HepG2 (cell line): ENCODE data around the gene ABHD12. TPM values are rescaled to one million over a fixed set of nuclear protein-coding genes. Genes with fewer than 3 reads are reported as not detected.

ENCODE experiments used
- CC2D1A ChIP-seq: sonication (generic); formaldehyde crosslinking; IDR thresholded peaks from 2 replicates; pipeline ENCODE4 v1.8.1; 2023; ENCODE audit warnings: mild to moderate bottlenecking, missing genetic modification reagents
- DRAP1 ChIP-seq: IDR thresholded peaks from 2 replicates; pipeline ENCODE4 v1.6.1; 2016; ENCODE audit warnings: missing genetic modification reagents, missing compliant biosample characterization
- ELK4 ChIP-seq: sonication (generic); formaldehyde crosslinking; IDR thresholded peaks from 2 replicates; pipeline ENCODE4 v1.9.0; 2021; ENCODE audit warnings: missing genetic modification reagents, borderline replicate concordance
- ESRRA ChIP-seq: sonication (generic); formaldehyde crosslinking; IDR thresholded peaks from 2 replicates; pipeline ENCODE4 v1.5.1; 2020; ENCODE audit warnings: mild to moderate bottlenecking, low read depth, missing genetic modification reagents
- FLYWCH1 ChIP-seq: sonication (generic); formaldehyde crosslinking; IDR thresholded peaks from 2 replicates; pipeline ENCODE4 v1.8.1; 2023; ENCODE audit warnings: mild to moderate bottlenecking, missing genetic modification reagents
- KAT8 ChIP-seq: IDR thresholded peaks from 2 replicates; pipeline ENCODE4 v1.6.1; 2016; ENCODE audit warnings: missing genetic modification reagents, missing compliant biosample characterization
- KDM6A ChIP-seq: IDR thresholded peaks from 2 replicates; pipeline ENCODE4 v1.6.1; 2016; ENCODE audit warnings: low read depth
- MEIS1 ChIP-seq: sonication (generic); formaldehyde crosslinking; IDR thresholded peaks from 2 replicates; pipeline ENCODE4 v1.9.0; 2021; ENCODE audit warnings: mild to moderate bottlenecking, missing genetic modification reagents, moderate library complexity, borderline replicate concordance
- POLR2G ChIP-seq: fragments of 200-400 bp; formaldehyde crosslinking; IDR thresholded peaks from 2 replicates; pipeline ENCODE4 v1.6.1; 2018; ENCODE audit warnings: mild to moderate bottlenecking, low read depth, low read length, moderate library complexity
- RARA ChIP-seq: IDR thresholded peaks from 2 replicates; pipeline ENCODE4 v1.6.1; 2016; ENCODE audit warnings: missing genetic modification reagents, missing compliant biosample characterization
- RARG ChIP-seq: sonication (generic); formaldehyde crosslinking; IDR thresholded peaks from 2 replicates; pipeline ENCODE4 v1.4.0; 2020; ENCODE audit warnings: low read depth, mild to moderate bottlenecking, missing genetic modification reagents
- STAG1 ChIP-seq: sonication (generic); formaldehyde crosslinking; IDR thresholded peaks from 2 replicates; pipeline ENCODE4 v1.4.0; 2020; ENCODE audit warnings: missing genetic modification reagents
- WIZ ChIP-seq: sonication (generic); formaldehyde crosslinking; IDR thresholded peaks from 2 replicates; pipeline ENCODE4 v1.5.1; 2020; ENCODE audit warnings: mild to moderate bottlenecking, missing genetic modification reagents
- ZNF317 ChIP-seq: sonication (generic); formaldehyde crosslinking; IDR thresholded peaks from 2 replicates; pipeline ENCODE4 v1.5.0; 2020; ENCODE audit warnings: mild to moderate bottlenecking, missing genetic modification reagents
- ZNF569 ChIP-seq: sonication (generic); formaldehyde crosslinking; IDR thresholded peaks from 2 replicates; pipeline ENCODE4 v1.5.0; 2020; ENCODE audit warnings: mild to moderate bottlenecking, missing genetic modification reagents, moderate library complexity, borderline replicate concordance
- ZNF598 ChIP-seq: sonication (generic); formaldehyde crosslinking; IDR thresholded peaks from 2 replicates; pipeline ENCODE4 v1.5.1; 2020; ENCODE audit warnings: mild to moderate bottlenecking, missing genetic modification reagents, borderline replicate concordance
- ZNF781 ChIP-seq: sonication (generic); formaldehyde crosslinking; IDR thresholded peaks from 2 replicates; pipeline ENCODE4 v1.5.1; 2020; ENCODE audit warnings: borderline replicate concordance, mild to moderate bottlenecking, missing genetic modification reagents; ENCODE audit errors: not compliant biosample characterization
- ZNF839 ChIP-seq: sonication (generic); formaldehyde crosslinking; IDR thresholded peaks from 2 replicates; pipeline ENCODE4 v1.4.0; 2020; ENCODE audit warnings: missing genetic modification reagents, mild to moderate bottlenecking, borderline replicate concordance
- ZNF879 ChIP-seq: sonication (generic); formaldehyde crosslinking; IDR thresholded peaks from 2 replicates; pipeline ENCODE4 v1.8.1; 2023; ENCODE audit warnings: missing genetic modification reagents
- ZSCAN21 ChIP-seq: sonication (generic); formaldehyde crosslinking; IDR thresholded peaks from 2 replicates; pipeline ENCODE4 v1.8.0; 2022; ENCODE audit warnings: mild to moderate bottlenecking, missing genetic modification reagents, moderate library complexity, borderline replicate concordance
- polyA plus RNA-seq, 8 experiments: library from polyadenylated mRNA; depleted of rRNA in 3 of 8; stranded (reverse) in 7 of 8; unstranded in 1 of 8; fragments of >200 nt; fragmentation: Illumina TruSeq in 4 of 8; extraction: Trizol in 4 of 8; gene quantifications; 2 replicates each; pipeline versions ENCODE4 v1.2.1 to v1.2.3, GENCODE V29; 2011 to 2016; ENCODE audit warnings: low read depth in 4 of 8, missing spikeins in 1 of 8, mixed read lengths in 1 of 8; ENCODE audit not compliant: insufficient read depth in 1 of 8
- total RNA-seq, 5 experiments: library from RNA; depleted of rRNA; stranded (reverse); fragments of >200 nt; fragmentation: Illumina TruSeq; extraction: Trizol; gene quantifications; 2 replicates each; pipeline ENCODE4 v1.2.3, GENCODE V29; 2016; ENCODE audit warnings: low read depth in 1 of 5
- TF ChIP-seq, protein P1 (sequence below): sonication (generic); formaldehyde crosslinking; IDR thresholded peaks from 2 replicates; pipeline ENCODE4 v1.4.0; 2020; ENCODE audit warnings: mild to moderate bottlenecking, missing genetic modification reagents
- TF ChIP-seq, protein P2 (sequence below): sonication (generic); formaldehyde crosslinking; IDR thresholded peaks from 2 replicates; pipeline ENCODE4 v1.4.0; 2020; ENCODE audit warnings: missing genetic modification reagents

The ABHD12 gene
- total and polyA plus RNA-seq, 2 of the 13 experiments (the other 11 are each of a cell fraction or from before 2014, with no cell fraction given), result 23.5 to 72.1 TPM

DNA sequence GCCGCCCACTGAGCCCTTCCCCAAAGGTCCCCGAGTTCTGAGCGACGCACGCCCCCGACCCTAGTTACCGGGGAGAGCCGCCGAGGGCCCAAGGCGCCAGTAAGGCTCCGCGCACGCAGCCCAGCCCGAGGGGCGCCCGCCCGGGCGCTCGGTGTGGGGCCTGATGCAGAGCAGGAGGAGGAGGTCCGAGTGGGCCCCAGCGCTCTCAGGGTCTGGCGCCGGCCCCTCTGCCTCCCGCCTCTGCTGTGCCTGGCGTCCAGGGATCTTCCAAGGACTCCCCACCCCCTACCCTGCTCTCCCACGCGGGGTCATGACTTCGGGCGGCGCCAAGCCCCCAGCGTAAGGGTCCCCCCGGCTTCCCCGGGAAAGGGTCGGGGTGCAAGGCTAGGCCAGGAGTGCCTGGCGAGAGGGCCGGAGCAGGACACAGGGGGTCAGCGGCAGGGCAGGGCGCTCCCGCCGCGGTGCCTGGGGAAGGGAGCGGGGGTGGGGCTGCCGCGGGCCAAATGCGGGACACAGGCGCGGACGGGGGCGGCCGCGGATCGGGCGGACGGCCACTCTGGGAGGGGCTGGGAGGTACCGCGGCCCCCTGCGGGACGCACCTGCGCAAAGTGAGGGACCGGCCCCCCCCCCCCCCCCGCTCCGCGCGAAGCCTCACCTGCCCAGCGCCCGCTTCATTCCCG lies 637 bp downstream of the ABHD12 start (continued):
- peak; percentile 71; the same call in 1 of the 2 replicates for TF ChIP-seq ZNF598 (CRISPR knock-in tag)
- no peak; the same call in 1 of the 2 replicates for TF ChIP-seq ZSCAN21
- TF ChIP-seq ZNF879 (CRISPR knock-in tag), result no peak
- peak; percentile 93; the same call in 1 of the 2 replicates for TF ChIP-seq WIZ (CRISPR knock-in tag)
- peak; percentile 57 for TF ChIP-seq RARA (CRISPR knock-in tag)
- TF ChIP-seq RARG, result no peak
- TF ChIP-seq ZNF781 (CRISPR knock-in tag), result peak; percentile 87
- TF ChIP-seq KDM6A (CRISPR knock-in tag), result no peak
- TF ChIP-seq STAG1 (CRISPR knock-in tag), result no peak
- TF ChIP-seq ZNF839 (CRISPR knock-in tag), result no peak
- TF ChIP-seq KAT8 (CRISPR knock-in tag), result peak; percentile 73; the same call in 1 of the 2 replicates
- TF ChIP-seq, protein P1, sequence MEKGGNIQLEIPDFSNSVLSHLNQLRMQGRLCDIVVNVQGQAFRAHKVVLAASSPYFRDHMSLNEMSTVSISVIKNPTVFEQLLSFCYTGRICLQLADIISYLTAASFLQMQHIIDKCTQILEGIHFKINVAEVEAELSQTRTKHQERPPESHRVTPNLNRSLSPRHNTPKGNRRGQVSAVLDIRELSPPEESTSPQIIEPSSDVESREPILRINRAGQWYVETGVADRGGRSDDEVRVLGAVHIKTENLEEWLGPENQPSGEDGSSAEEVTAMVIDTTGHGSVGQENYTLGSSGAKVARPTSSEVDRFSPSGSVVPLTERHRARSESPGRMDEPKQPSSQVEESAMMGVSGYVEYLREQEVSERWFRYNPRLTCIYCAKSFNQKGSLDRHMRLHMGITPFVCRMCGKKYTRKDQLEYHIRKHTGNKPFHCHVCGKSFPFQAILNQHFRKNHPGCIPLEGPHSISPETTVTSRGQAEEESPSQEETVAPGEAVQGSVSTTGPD (CRISPR knock-in tag), result no peak
- TF ChIP-seq DRAP1 (CRISPR knock-in tag), result no peak
- 0 out of 2 replicates have a peak, but pooled peaks have one; percentile 14 for TF ChIP-seq MEIS1
- 0 out of 2 replicates have a peak, but pooled peaks have one; percentile 2 for TF ChIP-seq FLYWCH1 (CRISPR knock-in tag)
- peak; percentile 4; the same call in 1 of the 2 replicates for TF ChIP-seq POLR2G
- 0 out of 2 replicates have a peak, but pooled peaks have one; percentile 54 for TF ChIP-seq CC2D1A (CRISPR knock-in tag)
- TF ChIP-seq ZNF569 (CRISPR knock-in tag), result no peak
- TF ChIP-seq ESRRA, result peak; percentile 55; the same call in 1 of the 2 replicates
- no peak for TF ChIP-seq ZNF317 (CRISPR knock-in tag)
- no peak; the same call in 1 of the 2 replicates for TF ChIP-seq ELK4 (CRISPR knock-in tag)
- TF ChIP-seq, protein P2, sequence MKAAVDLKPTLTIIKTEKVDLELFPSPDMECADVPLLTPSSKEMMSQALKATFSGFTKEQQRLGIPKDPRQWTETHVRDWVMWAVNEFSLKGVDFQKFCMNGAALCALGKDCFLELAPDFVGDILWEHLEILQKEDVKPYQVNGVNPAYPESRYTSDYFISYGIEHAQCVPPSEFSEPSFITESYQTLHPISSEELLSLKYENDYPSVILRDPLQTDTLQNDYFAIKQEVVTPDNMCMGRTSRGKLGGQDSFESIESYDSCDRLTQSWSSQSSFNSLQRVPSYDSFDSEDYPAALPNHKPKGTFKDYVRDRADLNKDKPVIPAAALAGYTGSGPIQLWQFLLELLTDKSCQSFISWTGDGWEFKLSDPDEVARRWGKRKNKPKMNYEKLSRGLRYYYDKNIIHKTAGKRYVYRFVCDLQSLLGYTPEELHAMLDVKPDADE (CRISPR knock-in tag), result no peak; the same call in 1 of the 2 replicates
